Bone marrow (tissue), 2 donors: Measurements from ENCODE around the gene RPS21.
"Not testable (repeated sequence)": the region's sequence is repeated elsewhere in the genome, so short reads cannot be mapped to it uniquely, and the experiment has no call there.

Experiments
- DNase-seq, 2 donors: peaks; one replicate each; lab custom pipeline; 2025; lab: John Stamatoyannopoulos, UW

RPS21 gene

DNA sequence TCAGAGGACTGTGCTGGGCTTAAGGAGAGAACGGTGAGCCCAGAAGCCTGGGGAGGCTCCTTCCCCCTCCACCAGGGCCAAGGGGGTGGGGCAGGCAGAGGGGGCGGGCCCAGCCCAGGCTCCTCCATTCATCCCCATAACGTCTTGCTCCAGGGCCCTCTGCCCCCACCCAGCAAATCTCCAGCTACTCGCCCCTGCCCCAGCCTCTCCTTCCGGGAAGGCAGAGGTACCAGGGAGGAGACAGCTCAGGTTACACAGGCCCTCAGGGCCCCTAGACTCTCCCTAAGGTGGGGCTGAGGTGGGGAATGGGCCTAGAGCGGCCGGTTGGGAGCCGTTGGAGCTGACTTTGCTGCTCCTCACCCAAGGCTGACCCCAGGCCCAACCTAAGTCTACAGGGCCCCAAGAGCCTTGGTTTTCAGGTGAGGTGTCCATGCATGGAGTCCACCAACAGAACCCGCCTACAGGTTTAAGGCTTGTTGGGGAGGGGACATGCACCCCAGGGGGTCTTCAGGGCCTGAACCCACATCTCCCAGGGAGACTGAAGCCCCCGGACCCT lies 21.0 kb upstream of the RPS21 start:
- DNase-seq = no peak

GRCh38 chr20:62366370-62367135 lies 20.4 kb upstream of the RPS21 start:
- no peak for DNase-seq

GRCh38 chr20:62367136-62367632 lies 19.7 kb upstream of the RPS21 start, which contains the start of gene LAMA5:
Gene LAMA5, minus strand, starts transcription at chr20:62367312. Its CDS starts 67 bp downstream, at chr20:62367245.
- no peak for DNase-seq

DNA sequence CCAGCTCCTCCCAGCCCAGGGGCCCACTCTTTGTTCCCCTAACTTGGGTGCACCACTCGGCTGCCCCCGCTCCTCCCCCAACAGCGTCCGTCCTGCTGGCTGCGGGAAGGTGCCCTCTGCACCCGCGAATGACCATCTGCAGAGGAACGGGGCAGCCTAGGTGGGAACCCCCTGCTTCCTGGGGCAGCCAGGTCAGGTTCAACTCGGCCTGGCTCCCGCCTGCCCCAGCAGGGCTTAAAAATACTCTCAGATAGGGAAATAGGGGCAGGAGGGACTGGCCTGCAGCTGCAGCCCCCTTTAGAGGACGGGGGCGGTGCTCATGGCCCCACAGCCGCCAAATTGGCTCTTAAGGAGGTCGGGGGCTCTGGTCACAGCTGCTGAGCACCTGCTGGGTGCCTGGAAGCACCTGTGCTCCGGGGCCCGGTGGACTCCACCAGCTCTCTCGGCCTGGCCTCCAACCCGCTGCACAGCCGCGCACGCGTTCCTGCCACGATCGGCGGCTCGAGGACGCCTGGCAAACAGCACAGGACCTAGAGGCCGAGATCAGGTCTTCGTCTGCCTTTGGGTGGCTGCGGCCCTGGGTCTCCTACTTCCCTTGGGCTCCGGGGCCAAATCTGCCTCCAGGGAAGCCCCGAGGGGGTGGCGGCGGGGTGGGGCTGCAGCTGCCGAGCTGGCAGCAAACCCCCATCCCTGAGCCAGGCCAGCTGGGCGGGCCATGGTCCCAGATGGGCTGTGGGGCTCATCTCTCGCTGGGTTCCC lies 19.1 kb upstream of the RPS21 start:
- DNase-seq = no peak

- no peak for DNase-seq
Observed at GRCh38 chr20:62368392-62368975, 18.4 kb upstream of the RPS21 start.

DNA sequence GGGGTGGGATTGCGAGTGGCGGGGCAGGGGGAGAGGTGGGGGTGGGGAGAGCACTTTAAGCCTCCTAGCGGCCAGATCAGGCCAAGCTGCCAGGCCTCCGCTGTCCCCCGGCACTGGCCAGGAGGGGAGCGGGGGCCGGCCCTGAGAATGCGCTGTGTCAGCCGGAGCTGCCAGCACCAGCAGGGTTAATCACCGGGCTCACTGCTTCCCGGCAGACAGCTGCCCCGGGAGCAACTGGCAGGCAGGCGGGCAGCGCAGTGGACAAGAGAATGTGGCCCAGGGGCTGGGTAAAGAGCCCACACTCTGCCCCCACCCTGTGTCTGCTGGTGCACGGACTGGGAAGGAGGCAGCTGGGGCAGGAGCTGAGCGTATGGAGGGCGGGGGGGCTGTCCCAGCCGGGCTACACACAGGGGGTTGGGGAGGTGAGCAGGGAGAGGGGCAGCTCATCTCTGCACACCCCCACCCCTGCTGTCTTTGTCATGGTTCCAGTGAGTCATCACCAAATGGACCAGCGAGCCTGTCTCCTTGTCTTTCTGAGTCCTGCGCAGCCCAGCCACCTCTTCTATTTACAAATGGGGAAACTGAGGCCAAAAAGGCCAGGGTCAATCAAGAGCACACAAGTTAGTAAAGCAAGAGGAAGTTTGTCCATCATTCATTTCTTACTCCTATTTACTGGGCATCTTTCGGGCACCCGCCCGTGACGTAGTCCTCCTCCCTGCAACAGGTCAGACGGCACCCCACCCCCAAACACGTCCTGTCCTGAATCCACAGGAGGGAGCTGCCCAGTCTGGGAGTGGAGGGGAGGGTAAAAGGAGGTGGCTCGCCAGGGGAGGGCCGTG lies 17.7 kb upstream of the RPS21 start:
- no peak for DNase-seq

- DNase-seq = no peak
Observed at GRCh38 chr20:62369815-62370114, 17.1 kb upstream of the RPS21 start.

- no peak for DNase-seq
Observed at GRCh38 chr20:62370115-62370806, 16.6 kb upstream of the RPS21 start.

DNA sequence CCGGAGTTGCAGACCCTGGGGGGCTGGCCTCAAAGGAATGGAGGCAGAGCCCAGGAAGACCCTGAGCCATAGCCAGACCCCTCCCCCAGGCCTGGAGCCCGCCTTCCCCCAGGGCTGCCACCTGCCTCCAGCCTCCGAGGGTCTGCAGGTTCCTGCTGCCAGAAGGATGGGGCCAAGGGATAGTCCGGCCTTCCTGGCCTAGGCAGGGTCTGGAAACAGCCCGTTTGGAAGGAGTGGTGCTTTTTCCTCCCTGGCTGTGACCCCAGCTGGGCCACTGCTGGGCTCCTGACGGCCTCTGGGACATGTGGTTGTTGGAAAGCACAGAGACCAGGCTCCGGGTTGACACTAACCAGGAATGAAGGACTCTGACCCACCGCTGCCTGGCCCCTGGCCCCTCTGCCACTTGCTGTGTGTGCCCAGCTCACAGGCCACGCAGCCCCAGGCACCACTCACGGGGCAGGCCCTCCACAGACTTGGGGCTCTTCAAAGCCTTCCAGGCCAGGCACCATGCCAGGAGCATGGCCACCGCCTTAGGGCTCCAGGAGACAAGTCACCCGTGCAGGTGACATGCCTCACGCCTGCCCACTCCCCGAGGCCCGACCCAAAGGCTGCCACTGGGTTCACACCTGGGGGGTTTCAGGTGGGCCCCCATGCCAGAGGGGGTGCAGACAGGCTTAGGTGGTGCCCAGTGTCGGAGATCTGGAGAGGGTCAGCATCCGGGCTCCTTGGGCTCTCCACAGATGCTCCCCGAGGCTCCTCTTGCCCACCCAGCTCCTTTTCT lies 15.9 kb upstream of the RPS21 start:
- DNase-seq = no peak

DNA sequence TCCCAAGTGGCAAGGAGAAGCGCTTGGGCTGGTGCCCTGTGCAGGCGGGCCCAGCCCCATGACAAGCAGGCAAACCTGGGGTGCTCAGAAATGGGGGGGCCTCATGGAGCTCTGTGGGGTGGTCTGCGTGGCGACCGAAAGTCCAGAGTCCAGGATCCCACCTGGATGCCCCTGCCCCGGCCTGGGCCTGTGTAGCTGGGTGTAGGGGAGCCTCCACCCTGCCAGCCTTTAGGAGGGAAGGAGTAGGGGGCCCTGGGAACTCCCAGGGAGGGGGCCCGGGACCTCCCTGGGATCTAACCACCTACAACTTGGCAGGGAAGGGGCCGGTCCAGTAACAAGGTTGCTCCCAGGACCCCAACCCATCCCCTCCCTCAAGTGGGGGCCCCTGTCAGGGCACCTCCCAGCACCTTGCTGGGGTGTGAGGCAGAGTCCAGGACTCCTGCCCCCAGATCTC lies 15.3 kb upstream of the RPS21 start:
- DNase-seq = no peak

DNA sequence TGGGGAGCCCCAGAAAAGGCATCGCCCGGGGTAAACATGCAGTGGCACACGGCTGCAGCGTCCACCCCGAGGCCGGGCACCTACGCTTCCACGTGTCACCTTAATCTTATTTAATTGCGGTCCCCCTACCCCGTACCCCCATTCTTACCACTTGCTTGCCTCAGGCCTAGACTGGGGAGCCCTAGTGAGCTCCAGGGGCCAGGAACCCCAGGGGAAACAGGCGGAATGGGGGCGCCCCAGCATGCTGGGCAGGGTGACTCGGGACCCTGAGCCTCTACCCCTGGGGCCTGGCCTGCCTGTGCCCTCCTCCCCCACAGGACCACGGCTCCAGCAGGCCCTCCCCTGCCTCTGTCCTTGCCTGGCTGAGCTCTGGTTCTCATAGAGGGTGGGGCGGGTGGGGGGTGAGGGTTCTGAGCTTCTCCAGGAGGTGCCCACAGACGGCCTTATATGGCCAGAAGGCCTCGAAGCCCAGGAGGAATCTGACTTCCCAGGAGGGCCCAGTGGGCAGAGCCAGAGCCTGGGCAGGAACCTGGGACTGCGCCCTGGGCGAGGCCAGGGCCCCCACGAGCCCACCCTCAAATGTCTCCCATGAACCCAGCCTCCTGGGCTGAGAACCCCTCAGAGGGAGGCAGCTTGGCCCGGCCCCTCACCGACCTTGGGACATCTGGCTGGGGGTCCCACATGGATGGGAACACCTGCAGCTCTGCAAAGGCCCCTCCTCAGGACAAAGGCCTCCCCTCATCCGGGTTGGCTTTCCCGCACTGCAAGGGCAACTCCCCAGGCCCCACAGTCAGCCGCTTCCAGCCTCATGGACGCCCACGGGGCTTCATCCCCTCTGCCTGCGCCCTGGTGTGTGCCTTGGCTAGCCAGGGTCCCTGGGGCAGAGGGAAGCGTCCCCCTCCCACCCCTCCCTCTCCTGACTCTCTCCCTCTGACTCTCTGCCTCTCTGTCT lies 14.6 kb upstream of the RPS21 start:
- no peak for DNase-seq

DNA sequence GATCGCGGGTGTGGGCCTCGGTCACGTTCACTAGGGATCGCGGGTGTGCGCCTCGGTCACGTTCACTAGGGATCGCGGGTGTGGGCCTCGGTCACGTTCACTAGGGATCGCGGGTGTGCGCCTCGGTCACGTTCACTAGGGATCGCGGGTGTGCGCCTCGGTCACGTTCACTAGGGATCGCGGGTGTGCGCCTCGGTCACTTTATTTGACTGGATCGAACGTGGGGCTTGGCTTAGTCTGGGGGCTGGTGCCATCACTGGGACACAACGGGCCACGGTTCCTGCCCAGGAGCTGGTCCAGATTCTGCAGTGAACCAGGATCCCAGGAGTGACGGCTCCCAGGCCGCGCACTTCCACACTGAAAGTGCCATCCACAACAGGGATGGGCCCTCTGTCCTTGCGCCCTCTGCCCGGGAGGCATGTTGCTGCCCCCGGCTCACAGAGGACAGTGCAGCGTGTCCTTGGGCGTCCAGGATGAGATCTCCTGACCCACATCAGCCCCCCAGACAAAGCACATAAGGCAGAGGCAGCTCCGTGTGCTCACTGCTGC lies 13.2 kb upstream of the RPS21 start:
- DNase-seq = not testable (repeated sequence)

GRCh38 chr20:62374331-62375152 lies 12.4 kb upstream of the RPS21 start:
- DNase-seq = no peak

- DNase-seq = no peak
Observed at GRCh38 chr20:62376112-62377063, 10.5 kb upstream of the RPS21 start.

DNA sequence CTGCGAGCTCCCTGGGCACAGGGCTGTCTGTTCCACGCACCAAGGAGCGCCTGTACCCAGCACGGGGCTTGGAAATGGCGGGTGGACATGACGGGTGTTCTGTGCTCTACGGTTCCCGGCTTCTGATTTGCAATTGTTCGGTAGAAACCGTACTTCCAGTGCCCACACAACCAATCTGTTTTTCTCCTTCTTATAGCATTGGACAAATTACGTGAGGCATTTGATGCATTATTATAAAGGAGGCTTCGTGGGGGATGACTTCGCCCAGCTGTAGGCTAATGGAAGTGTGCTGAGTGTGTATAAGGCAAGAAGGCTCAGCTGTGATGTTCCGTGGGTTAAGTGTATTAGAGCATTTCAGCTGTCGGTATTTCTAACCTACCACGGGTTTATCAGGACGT lies 9.8 kb upstream of the RPS21 start:
- no peak for DNase-seq

GRCh38 chr20:62377615-62378178 lies 9.2 kb upstream of the RPS21 start:
- no peak for DNase-seq
